Nephron (organoid): ENCODE data around the gene SPAG8.

ENCODE experiments used
- H3K27ac Mint-ChIP-seq, 3 experiments: 2 replicates each; pipeline ENCODE4 v1.8.0; 2020; ENCODE audit warnings: mixed read lengths in 3 of 3, mild to moderate bottlenecking in 2 of 3, moderate library complexity in 1 of 3
- H3K27me3 Mint-ChIP-seq: 2 replicates; pipeline ENCODE4 v1.8.0; 2021; ENCODE audit warnings: low read depth, mild to moderate bottlenecking, moderate library complexity, mixed read lengths
- H3K36me3 Mint-ChIP-seq: 2 replicates; pipeline ENCODE4 v1.8.0; 2020; ENCODE audit warnings: low read depth, mixed read lengths
- H3K4me1 Mint-ChIP-seq: 2 replicates; pipeline ENCODE4 v1.8.0; 2020; ENCODE audit warnings: mixed read lengths
- H3K4me3 Mint-ChIP-seq, 3 experiments: 2 replicates each; pipeline ENCODE4 v1.8.0; 2020; ENCODE audit warnings: mild to moderate bottlenecking in 3 of 3, mixed read lengths in 3 of 3, moderate library complexity in 2 of 3
- H3K9me3 Mint-ChIP-seq: 2 replicates; pipeline ENCODE4 v1.8.0; 2020; ENCODE audit warnings: mixed read lengths
- TF ChIP-seq, protein P1 (sequence below), 3 experiments: fragments of 200-600 bp; sonication (generic); IDR thresholded peaks; one replicate each; pipeline ENCODE4 v1.5.0; 2021; ENCODE audit warnings: antibody characterized with exemption in 3 of 3; ENCODE audit not compliant: unreplicated experiment in 3 of 3

Gene SPAG8

DNA sequence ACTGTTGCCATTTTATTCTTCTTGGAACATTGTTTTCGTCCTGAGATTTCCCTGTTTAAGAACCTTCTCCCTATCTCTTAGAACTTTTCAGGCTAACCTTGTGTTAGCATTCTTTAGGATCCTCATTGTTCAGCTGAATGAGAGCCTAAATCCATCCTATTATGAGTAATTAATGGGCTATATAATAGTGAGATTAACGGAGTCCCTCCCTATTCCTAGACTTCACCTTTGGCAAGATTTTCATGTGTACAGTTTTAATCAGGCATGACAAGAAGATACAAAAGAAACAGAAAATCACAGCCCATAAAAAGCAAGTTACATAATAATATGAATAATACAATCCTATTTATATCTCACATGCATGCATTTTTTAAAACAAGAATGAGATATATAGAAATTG lies 48.9 kb downstream of the SPAG8 start:
- Mint-ChIP-seq H3K4me3 (no peak overlapping the region), H3K4me1 (peaks cover 19% of the 10 kb centered on the region), H3K27me3 (no peaks in the 10 kb centered on the region), H3K9me3 (no peaks in the 10 kb centered on the region), H3K36me3 (no peaks in the 10 kb centered on the region), H3K27ac (no peak overlapping the region)
- TF ChIP-seq, protein P1, sequence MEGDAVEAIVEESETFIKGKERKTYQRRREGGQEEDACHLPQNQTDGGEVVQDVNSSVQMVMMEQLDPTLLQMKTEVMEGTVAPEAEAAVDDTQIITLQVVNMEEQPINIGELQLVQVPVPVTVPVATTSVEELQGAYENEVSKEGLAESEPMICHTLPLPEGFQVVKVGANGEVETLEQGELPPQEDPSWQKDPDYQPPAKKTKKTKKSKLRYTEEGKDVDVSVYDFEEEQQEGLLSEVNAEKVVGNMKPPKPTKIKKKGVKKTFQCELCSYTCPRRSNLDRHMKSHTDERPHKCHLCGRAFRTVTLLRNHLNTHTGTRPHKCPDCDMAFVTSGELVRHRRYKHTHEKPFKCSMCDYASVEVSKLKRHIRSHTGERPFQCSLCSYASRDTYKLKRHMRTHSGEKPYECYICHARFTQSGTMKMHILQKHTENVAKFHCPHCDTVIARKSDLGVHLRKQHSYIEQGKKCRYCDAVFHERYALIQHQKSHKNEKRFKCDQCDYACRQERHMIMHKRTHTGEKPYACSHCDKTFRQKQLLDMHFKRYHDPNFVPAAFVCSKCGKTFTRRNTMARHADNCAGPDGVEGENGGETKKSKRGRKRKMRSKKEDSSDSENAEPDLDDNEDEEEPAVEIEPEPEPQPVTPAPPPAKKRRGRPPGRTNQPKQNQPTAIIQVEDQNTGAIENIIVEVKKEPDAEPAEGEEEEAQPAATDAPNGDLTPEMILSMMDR (IDR thresholded peaks at IDR 0.05; ENCODE audit: unreplicated experiment in 3 of 3) = no peak

DNA sequence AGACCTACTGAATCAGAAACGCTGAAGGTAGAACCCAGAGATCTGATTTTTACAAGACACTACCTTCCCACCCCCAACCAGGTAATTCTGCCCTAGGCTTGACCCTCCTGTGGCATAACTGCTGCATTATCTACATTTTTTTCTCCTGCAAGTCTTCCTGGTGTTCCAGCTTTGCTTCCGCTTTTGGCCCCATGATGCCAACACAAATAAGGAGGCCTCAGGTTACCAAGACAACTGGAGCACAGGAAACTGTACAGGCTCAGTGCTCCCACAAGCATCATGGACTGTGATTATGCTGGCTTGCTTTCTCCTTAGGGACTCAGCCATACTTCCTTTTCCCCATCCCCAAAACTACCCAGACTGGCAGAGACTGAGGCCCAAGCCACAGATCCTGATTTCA lies 51.4 kb downstream of the SPAG8 start:
- peak overlapping the region; percentile 2 to 59 (median 8) for H3K27ac Mint-ChIP-seq
- peak overlapping the region in 1 of 3 experiments; percentile 45 for H3K4me3 Mint-ChIP-seq
- no peaks in the 10 kb centered on the region for H3K9me3 Mint-ChIP-seq

DNA sequence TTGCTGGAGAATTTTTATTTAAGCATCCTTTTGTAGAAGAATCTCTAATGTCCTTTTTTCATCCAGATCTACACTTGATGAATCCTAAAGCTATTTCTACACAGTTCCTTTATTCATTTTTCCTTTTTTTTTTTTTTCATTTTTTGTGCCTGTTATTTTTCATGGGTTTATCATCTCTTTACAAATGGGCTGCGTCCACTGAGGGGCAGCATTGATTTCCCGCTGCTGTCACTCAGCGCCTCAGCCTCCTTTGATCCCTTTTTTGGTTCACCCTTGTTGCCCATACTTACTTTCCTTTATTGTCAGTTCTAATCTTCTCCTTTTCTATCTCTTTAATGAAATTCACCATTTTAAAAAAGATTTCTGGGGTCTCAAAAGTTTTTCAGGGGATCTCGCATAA lies 52.3 kb downstream of the SPAG8 start:
- peak overlapping the region in 1 of 3 experiments; percentile 40 for H3K27ac Mint-ChIP-seq
- peaks cover 10% of the 10 kb centered on the region for H3K36me3 Mint-ChIP-seq
- peaks cover 25% of the 10 kb centered on the region for H3K4me1 Mint-ChIP-seq
- H3K27me3 Mint-ChIP-seq = no peaks in the 10 kb centered on the region
- peak overlapping the region; percentile 22 to 49 (median 23) for H3K4me3 Mint-ChIP-seq
- no peaks in the 10 kb centered on the region for H3K9me3 Mint-ChIP-seq
- TF ChIP-seq, protein P1 (IDR thresholded peaks at IDR 0.05; ENCODE audit: unreplicated experiment in 3 of 3) = no peak

More for the DNA sequence above, 51.4 kb downstream of the SPAG8 start:
- TF ChIP-seq, protein P1 (IDR thresholded peaks at IDR 0.05; ENCODE audit: unreplicated experiment in 3 of 3) = no peak
- Mint-ChIP-seq H3K36me3 (peaks cover 5% of the 10 kb centered on the region), H3K4me1 (peaks cover 25% of the 10 kb centered on the region), H3K27me3 (no peaks in the 10 kb centered on the region)
